Colonic mucosa (tissue), 4 donors: ENCODE data around the gene GPR152. TPM values are rescaled to one million over a fixed set of nuclear protein-coding genes. Genes with fewer than 3 reads are reported as not detected.

ENCODE experiments used
- DNase-seq: peaks from one replicate; pipeline ENCODE4 v3.0.0-alpha.2; 2020
- H3K27ac ChIP-seq: fragments of 200-600 bp; one replicate; pipeline ENCODE4 v1.8.0; 2021
- H3K27me3 ChIP-seq: fragments of 200-600 bp; one replicate; pipeline ENCODE4 v1.8.0; 2021
- H3K36me3 ChIP-seq: fragments of 200-600 bp; one replicate; pipeline ENCODE4 v1.8.0; 2021
- H3K4me1 ChIP-seq: fragments of 200-600 bp; one replicate; pipeline ENCODE4 v1.8.0; 2021; ENCODE audit warnings: mild to moderate bottlenecking
- H3K4me3 ChIP-seq: fragments of 200-600 bp; one replicate; pipeline ENCODE4 v1.8.0; 2021
- H3K9ac ChIP-seq, 2 donors: one replicate each; pipeline ENCODE4 v1.7.0; 2013; ENCODE audit warnings: control low read depth in 2 of 2, low read depth in 2 of 2, low read length in 2 of 2
- H3K9me3 ChIP-seq: fragments of 200-600 bp; one replicate; pipeline ENCODE4 v1.8.0; 2021
- intact Hi-C: fragments of 100-400 bp; cut with DNase I; formaldehyde crosslinking; loops from one replicate; pipeline ENCODE4 v1.14.1; 2022
- total RNA-seq, 2 donors: library from RNA; stranded (reverse); fragmentation: NEBNext Ultra II Directional in 1 of 2; extraction: Animal tissue kit (Norgen Biotek cat#: 25700) in 1 of 2; gene quantifications; one replicate each; pipeline ENCODE4 v1.2.1, GENCODE V29; 2021
- TF ChIP-seq, protein P1 (sequence below): fragments of 200-600 bp; IDR thresholded peaks from one replicate; pipeline ENCODE4 v1.8.0; 2022; ENCODE audit warnings: antibody characterized with exemption, mild to moderate bottlenecking
- donor health status: healthy.
- donor health status: DM: no; HTN: no; CAD: no.
- donor health status: DM: no; HTN: no; CAD: no.

GPR152 gene
- total RNA-seq, 2 donors from 2014 or later: not detected

DNA sequence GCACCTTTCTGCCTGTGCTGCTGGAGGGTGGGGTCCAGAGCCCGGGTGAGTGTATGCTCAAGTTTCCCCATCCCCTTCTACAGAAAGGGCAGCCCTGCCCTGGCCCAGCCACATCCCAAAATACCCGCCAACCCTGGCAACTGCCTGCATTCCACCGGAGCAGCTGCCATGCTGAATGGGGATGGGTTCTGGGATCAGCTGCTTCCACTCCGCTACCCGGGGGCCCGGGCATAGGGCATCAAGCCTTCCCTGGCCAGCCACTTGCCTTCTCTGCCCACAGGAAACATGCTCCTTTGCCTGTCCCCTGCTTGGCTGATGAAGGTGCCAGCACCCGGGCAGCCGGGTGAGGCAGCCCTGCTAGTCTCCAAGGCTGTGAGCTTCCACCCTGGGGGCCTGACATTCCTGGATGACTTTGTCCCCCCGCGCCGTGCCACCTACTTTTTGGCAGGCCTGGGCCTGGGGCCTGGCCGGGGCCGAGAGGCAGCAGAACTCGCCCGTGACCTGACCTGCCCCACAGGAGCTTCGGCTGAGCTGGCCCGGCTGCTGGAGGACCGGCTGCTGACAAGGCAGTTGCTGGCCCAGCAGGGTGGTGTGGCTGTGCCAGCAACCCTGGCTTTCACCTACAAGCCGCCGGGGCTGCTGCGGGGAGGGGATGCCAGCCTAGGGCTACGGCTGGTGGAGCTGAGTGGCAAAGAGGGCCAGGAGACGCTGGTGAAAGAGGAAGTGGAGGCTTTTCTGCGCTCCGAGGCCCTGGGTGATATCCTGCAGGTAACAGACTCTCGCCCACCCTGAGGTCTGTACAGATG, 33.9 kb downstream of the GPR152 start:
- TF ChIP-seq, protein P1, sequence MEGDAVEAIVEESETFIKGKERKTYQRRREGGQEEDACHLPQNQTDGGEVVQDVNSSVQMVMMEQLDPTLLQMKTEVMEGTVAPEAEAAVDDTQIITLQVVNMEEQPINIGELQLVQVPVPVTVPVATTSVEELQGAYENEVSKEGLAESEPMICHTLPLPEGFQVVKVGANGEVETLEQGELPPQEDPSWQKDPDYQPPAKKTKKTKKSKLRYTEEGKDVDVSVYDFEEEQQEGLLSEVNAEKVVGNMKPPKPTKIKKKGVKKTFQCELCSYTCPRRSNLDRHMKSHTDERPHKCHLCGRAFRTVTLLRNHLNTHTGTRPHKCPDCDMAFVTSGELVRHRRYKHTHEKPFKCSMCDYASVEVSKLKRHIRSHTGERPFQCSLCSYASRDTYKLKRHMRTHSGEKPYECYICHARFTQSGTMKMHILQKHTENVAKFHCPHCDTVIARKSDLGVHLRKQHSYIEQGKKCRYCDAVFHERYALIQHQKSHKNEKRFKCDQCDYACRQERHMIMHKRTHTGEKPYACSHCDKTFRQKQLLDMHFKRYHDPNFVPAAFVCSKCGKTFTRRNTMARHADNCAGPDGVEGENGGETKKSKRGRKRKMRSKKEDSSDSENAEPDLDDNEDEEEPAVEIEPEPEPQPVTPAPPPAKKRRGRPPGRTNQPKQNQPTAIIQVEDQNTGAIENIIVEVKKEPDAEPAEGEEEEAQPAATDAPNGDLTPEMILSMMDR: no peak
- Histone ChIP-seq H3K9ac (peak overlapping the region in 1 of 2 donors; percentile 18), H3K9me3 (no peaks in the 10 kb centered on the region), H3K4me1 (no peaks in the 10 kb centered on the region), H3K4me3 (no peak overlapping the region), H3K36me3 (no peaks in the 10 kb centered on the region), H3K27ac (no peak overlapping the region), H3K27me3 (no peaks in the 10 kb centered on the region)
- intact Hi-C loops: no loop called here
- no peak for DNase-seq

DNA sequence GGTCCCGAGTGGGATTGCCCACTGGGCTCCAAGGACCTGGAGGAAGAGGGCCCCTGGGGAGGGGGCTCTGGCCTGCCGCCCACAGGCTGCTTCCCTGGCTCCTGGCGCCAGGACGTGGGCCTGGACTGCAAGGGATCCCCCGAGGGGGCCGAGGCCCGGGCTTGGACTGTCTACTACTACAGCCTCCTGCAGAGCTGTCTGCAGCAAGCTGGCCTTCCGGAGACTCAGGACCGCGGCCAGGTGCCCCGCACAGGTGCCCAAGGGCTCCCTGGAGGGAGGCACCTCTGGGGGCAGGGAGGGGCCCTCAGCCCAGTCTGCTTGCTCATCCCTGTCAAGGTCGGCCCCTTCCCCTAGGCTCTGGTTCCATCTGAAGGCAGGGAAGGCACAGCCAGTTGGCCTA, 35.1 kb downstream of the GPR152 start:
- TF ChIP-seq, protein P1: no peak
- no peaks in the 10 kb centered on the region for H3K9me3 ChIP-seq
- H3K4me3 ChIP-seq: no peak overlapping the region
- H3K9ac ChIP-seq: no peak overlapping the region
- intact Hi-C loops: no loop called here
- DNase-seq: no peak
- H3K27ac ChIP-seq: no peak overlapping the region
- H3K36me3 ChIP-seq: no peaks in the 10 kb centered on the region
- H3K27me3 ChIP-seq: no peaks in the 10 kb centered on the region
- H3K4me1 ChIP-seq: no peaks in the 10 kb centered on the region

DNA sequence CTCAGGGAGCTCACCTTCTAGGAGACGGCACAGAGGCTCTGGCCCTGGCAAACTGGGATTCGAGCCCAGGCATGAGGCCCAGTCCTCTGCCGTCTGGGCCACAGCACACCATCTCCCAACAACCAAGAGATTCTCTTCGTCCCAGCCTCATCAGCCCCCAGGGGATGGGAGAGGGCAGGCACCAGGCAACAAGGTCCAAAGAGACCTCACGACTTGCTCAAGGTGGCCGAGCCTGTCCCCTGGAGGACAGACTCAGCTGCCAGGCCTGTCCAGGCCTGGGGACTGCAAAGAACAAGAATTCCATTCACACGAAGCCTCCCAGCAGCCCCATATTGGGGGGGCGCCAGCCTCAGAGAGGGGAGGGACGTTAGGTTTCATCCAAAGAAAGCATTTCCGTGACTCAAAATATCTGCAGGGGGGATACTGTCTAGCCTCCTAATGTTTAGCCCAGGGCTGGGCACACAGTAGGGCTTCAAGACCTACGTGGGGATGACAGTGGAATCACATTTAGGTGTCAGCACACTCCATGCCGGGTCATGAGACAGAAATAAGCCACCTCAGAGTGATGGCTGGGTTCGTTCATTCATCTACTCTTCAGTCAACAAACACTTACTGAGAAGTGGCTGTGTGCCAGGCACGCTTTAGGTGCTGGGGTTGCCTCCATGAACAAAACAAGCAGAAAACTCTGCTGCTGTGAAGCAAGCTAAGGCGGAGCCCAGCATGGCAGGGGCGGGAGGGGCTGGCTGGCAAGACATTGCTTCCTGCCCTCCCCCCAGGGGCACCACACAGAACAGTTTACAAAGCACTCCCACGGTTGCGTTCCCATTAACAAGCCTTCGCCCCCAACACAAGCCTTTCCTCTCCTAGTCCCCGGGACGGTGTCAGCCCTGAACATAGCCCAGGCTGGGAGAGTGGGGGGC, 35.9 kb downstream of the GPR152 start:
- Histone ChIP-seq H3K27ac (no peak overlapping the region), H3K4me1 (no peaks in the 10 kb centered on the region), H3K36me3 (no peaks in the 10 kb centered on the region), H3K27me3 (no peaks in the 10 kb centered on the region), H3K9me3 (no peaks in the 10 kb centered on the region), H3K4me3 (no peak overlapping the region), H3K9ac (no peak overlapping the region)
- TF ChIP-seq, protein P1: no peak
- DNase-seq: no peak
- intact Hi-C loops: no loop called here

DNA sequence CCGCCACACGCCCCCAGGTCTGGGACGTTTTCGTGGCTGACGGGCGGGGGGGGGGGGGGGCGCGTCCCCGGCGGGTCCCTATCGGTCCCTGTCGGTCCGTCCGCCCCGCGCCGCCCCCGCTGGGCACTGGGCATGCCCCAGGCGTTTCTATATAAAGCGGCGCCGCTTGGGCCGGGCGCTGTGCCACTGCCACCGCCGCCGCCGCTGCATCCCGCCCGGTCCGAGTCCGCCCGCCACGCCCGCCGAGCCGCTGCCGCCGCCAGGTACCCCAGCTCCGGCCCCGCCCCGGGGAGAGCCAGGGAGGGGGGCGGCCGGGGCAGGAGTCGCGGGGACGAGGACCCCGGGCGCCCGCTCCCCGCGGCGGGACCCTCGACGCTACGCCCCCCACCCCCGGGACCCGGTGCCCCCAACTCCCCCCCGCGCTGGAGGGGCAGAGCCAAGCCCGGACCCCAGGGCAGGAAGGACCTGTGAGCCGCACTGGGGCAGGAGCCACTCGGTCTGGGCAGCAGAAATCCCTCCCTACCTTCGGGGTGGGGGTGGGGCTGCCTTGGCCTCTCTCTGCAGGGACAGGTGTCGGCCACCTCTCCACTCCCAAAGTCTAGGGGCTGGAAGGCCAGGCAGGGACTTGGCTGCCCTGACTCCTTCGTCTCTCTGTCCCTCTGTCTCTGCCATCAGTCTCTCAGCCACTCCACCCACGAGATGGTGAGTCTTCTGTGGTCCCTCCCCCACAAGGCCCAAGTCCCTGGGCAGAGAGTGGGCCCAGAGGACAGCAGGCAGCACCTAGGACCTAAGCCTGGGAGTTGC, 36.8 kb downstream of the GPR152 start, which contains the start of gene CARNS1:
CARNS1 (plus strand) TSS at position 178 of the 804 bp plus-strand sequence; CDS start at position 700, 522 bp downstream.
- intact Hi-C loops: no loop called here
- TF ChIP-seq, protein P1: no peak
- Histone ChIP-seq H3K36me3 (no peaks in the 10 kb centered on the region), H3K4me1 (no peaks in the 10 kb centered on the region), H3K27ac (no peak within 1 kb of the TSS), H3K9me3 (no peaks in the 10 kb centered on the region), H3K4me3 (peak within 1 kb of the TSS; percentile 31), H3K27me3 (no peaks in the 10 kb centered on the region), H3K9ac (peak within 1 kb of the TSS in 1 of 2 donors; percentile 35)
- DNase-seq: no peak
